GM23338 (cell line): ENCODE data around the gene CXXC1. TPM values are rescaled to one million over a fixed set of nuclear protein-coding genes. Genes with fewer than 3 reads are reported as not detected.

Source experiments
- ATAC-seq: fragments of 200-7000 bp; cut with Tn5 transposase; 3 replicates; pipeline ENCODE4 v1.9.1; 2020
- DNase-seq: peaks from one replicate; pipeline ENCODE4 v3.0.0-alpha.2; 2015; ENCODE audit warnings: low spot score
- H2AFZ ChIP-seq: fragments of 200-600 bp; sonication (generic); 2 replicates; pipeline ENCODE4 v1.8.0; 2016; ENCODE audit warnings: antibody characterized with exemption, mild to moderate bottlenecking, moderate library complexity
- H3F3A ChIP-seq: fragments of 200-600 bp; sonication (generic); replicated peaks from 2 replicates; pipeline ENCODE4 v1.8.0; 2017; ENCODE audit warnings: antibody characterized with exemption, mixed run types, low read depth
- H3K27ac ChIP-seq: fragments of 200-600 bp; sonication (generic); 2 replicates; pipeline ENCODE4 v1.6.1; 2016; ENCODE audit warnings: low read depth
- H3K27me3 ChIP-seq: fragments of 200-600 bp; sonication (generic); 2 replicates; pipeline ENCODE4 v1.8.0; 2016; ENCODE audit warnings: mild to moderate bottlenecking, mixed run types, moderate library complexity; ENCODE audit not compliant: insufficient read depth
- H3K36me3 ChIP-seq: fragments of 200-600 bp; sonication (generic); 2 replicates; pipeline ENCODE4 v1.8.0; 2016; ENCODE audit warnings: mild to moderate bottlenecking; ENCODE audit not compliant: insufficient read depth
- H3K4me1 ChIP-seq: fragments of 200-600 bp; sonication (generic); 2 replicates; pipeline ENCODE4 v1.8.0; 2016; ENCODE audit warnings: mild to moderate bottlenecking, moderate library complexity; ENCODE audit not compliant: insufficient read depth
- H3K4me2 ChIP-seq: fragments of 200-600 bp; sonication (generic); 2 replicates; pipeline ENCODE4 v1.7.1; 2017; ENCODE audit warnings: mixed run types
- H3K4me3 ChIP-seq: fragments of 200-600 bp; sonication (generic); 2 replicates; pipeline ENCODE4 v1.6.1; 2016; ENCODE audit warnings: mixed run types
- H3K79me2 ChIP-seq: fragments of 200-600 bp; sonication (generic); replicated peaks from 2 replicates; pipeline ENCODE4 v1.8.0; 2017; ENCODE audit warnings: mild to moderate bottlenecking; ENCODE audit not compliant: insufficient read depth
- H3K9me2 ChIP-seq: fragments of 200-600 bp; sonication (generic); 2 replicates; pipeline ENCODE4 v1.8.0; 2017; ENCODE audit not compliant: insufficient read depth
- H4K20me1 ChIP-seq: fragments of 200-600 bp; sonication (generic); replicated peaks from 2 replicates; pipeline ENCODE4 v1.8.0; 2017; ENCODE audit warnings: mild to moderate bottlenecking; ENCODE audit not compliant: insufficient read depth
- H3K27ac Mint-ChIP-seq: 2 replicates; pipeline ENCODE4 v1.8.0; 2020; ENCODE audit warnings: inconsistent platforms, mild to moderate bottlenecking, moderate library complexity, mixed read lengths
- H3K27me3 Mint-ChIP-seq: 3 replicates; pipeline ENCODE4 v1.8.0; 2022; ENCODE audit warnings: low read depth, mild to moderate bottlenecking, moderate library complexity, mixed read lengths, inconsistent platforms; ENCODE audit not compliant: insufficient read depth, poor library complexity
- H3K36me3 Mint-ChIP-seq: 3 replicates; pipeline ENCODE4 v1.8.0; 2021; ENCODE audit warnings: low read depth, mild to moderate bottlenecking, inconsistent platforms, moderate library complexity, mixed read lengths
- H3K4me1 Mint-ChIP-seq: 3 replicates; pipeline ENCODE4 v1.8.0; 2020; ENCODE audit warnings: mild to moderate bottlenecking, inconsistent platforms, mixed read lengths
- H3K4me3 Mint-ChIP-seq: 3 replicates; pipeline ENCODE4 v1.8.0; 2021; ENCODE audit warnings: moderate library complexity, mild to moderate bottlenecking, inconsistent platforms, mixed read lengths
- H3K9me3 Mint-ChIP-seq: 3 replicates; pipeline ENCODE4 v1.8.0; 2020; ENCODE audit warnings: moderate library complexity, mild to moderate bottlenecking, inconsistent platforms, mixed read lengths
- CREB1 ChIP-seq: fragments of 250-450 bp; sonication (Bioruptor Pico); IDR thresholded peaks from 2 replicates; pipeline ENCODE4 v1.5.0; 2020; ENCODE audit warnings: low read depth, mild to moderate bottlenecking, moderate library complexity
- CTCF ChIP-seq, 2 experiments: fragments of 200-600 bp in 1 of 2; sonication (generic) in 1 of 2; conservative IDR thresholded peaks; 2 replicates each; pipeline versions ENCODE4 v1.5.1 to v1.6.1; 2016 to 2017; ENCODE audit warnings: antibody characterized with exemption in 2 of 2, low read depth in 2 of 2, mild to moderate bottlenecking in 2 of 2, moderate library complexity in 1 of 2
- EZH2 ChIP-seq: fragments of 200-600 bp; sonication (generic); IDR thresholded peaks from one replicate; pipeline ENCODE4 v1.8.0; 2017; ENCODE audit warnings: antibody characterized with exemption, mild to moderate bottlenecking, low read depth; ENCODE audit not compliant: unreplicated experiment
- JUNB ChIP-seq: IDR thresholded peaks from one replicate; pipeline ENCODE4 v1.6.1; 2016; ENCODE audit warnings: antibody characterized with exemption; ENCODE audit not compliant: unreplicated experiment
- NANOG ChIP-seq: IDR thresholded peaks from 2 replicates; pipeline ENCODE4 v1.6.1; 2016; ENCODE audit warnings: antibody characterized with exemption, borderline replicate concordance
- REST ChIP-seq: IDR thresholded peaks from one replicate; pipeline ENCODE4 v1.6.1; 2018; ENCODE audit warnings: antibody characterized with exemption; ENCODE audit not compliant: unreplicated experiment
- ZNF114 ChIP-seq: fragments of 250-450 bp; sonication (Bioruptor Pico); IDR thresholded peaks from 2 replicates; pipeline ENCODE4 v1.5.0; 2020; ENCODE audit warnings: mild to moderate bottlenecking, moderate library complexity
- ZNF331 ChIP-seq: fragments of 250-450 bp; sonication (Bioruptor Pico); IDR thresholded peaks from 2 replicates; pipeline ENCODE4 v1.5.0; 2020; ENCODE audit warnings: low read depth, mild to moderate bottlenecking, moderate library complexity
- polyA plus RNA-seq: library from polyadenylated mRNA; unstranded; fragments of >200 nt; fragmentation: Nextera tagmentation; extraction: Ambion mirVana; gene quantifications from 2 replicates; pipeline ENCODE4 v1.2.1, GENCODE V29; 2016
- total RNA-seq: library from RNA; depleted of rRNA; stranded (reverse); fragments of >200 nt; shearing (Covaris generic); gene quantifications from 2 replicates; pipeline ENCODE4 v1.2.3, GENCODE V29; 2014

The CXXC1 gene
- total and polyA plus RNA-seq, 2 experiments from 2014 or later, result 59.0 to 74.3 TPM

- H3K9me3 Mint-ChIP-seq, result no peaks in the 10 kb centered on the region; the same call in 2 of the 3 replicates
Measured at GRCh38 chr18:50311650-50312049, 24.2 kb upstream of the CXXC1 start.

More at GRCh38 chr18:50311650-50312049, 24.2 kb upstream of the CXXC1 start:
- Histone ChIP-seq H3F3A (no peaks in the 10 kb centered on the region), H4K20me1 (no peaks in the 10 kb centered on the region), H2AFZ (no peak overlapping the region), H3K27me3 (peaks cover 22% of the 10 kb centered on the region), H3K4me1 (peaks cover 5% of the 10 kb centered on the region; the same call in 1 of the 2 replicates), H3K9me2 (no peaks in the 10 kb centered on the region), H3K27ac (no peak overlapping the region), H3K4me3 (no peak overlapping the region), H3K36me3 (no peaks in the 10 kb centered on the region), H3K79me2 (no peaks in the 10 kb centered on the region), H3K4me2 (no peak overlapping the region)
- Mint-ChIP-seq H3K36me3 (no peaks in the 10 kb centered on the region), H3K27me3 (peaks cover 11% of the 10 kb centered on the region), H3K4me1 (no peaks in the 10 kb centered on the region), H3K27ac (no peak overlapping the region), H3K4me3 (no peak overlapping the region)
- no peak for ATAC-seq
- DNase-seq, result no peak
- no peak for TF ChIP-seq EZH2
- TF ChIP-seq NANOG, result no peak
- no peak for TF ChIP-seq CTCF (conservative IDR thresholded peaks at IDR 0.05; ENCODE audit: low read depth in 2 of 2)
- no peak for TF ChIP-seq JUNB
- no peak for TF ChIP-seq CREB1 (CRISPR knock-in tag)
- no peak for TF ChIP-seq ZNF114 (CRISPR knock-in tag)
- TF ChIP-seq ZNF331 (CRISPR knock-in tag), result no peak
- no peak for TF ChIP-seq REST
